Endothelial cell of umbilical vein (primary cell): Measurements from ENCODE around the gene TRIM24. TPM values are rescaled to one million over a fixed set of nuclear protein-coding genes. Genes with fewer than 3 reads are reported as not detected.

ENCODE experiments used
- BruUV-seq: library from RNA; stranded (reverse); fragments of 400-500 nt; replicated peaks from 2 replicates; lab custom pipeline; 2021; lab: Mats Ljungman, UMichigan
- CTCF ChIA-PET: fragments of 300-600, 350-600 bp; sonication (Branson Sonifier 250); formaldehyde crosslinking; loops from one replicate; lab custom pipeline; 2021; ENCODE audit warnings: antibody characterized with exemption, inconsistent platforms; lab: Charles Lee
- POLR2A ChIA-PET: fragments of 300-600, 350-600 bp; sonication (Branson Sonifier 250); formaldehyde crosslinking; loops from one replicate; lab custom pipeline; 2021; ENCODE audit warnings: antibody characterized with exemption, inconsistent platforms; lab: Charles Lee
- DNase-seq: peaks from one replicate; pipeline ENCODE4 v3.0.0-alpha.2; 2011; ENCODE audit warnings: low read depth, low spot score
- FAIRE-seq: peaks from 2 replicates; lab custom pipeline; 2011; peaks lifted over from hg19 to GRCh38; lab: Jason Lieb, UNC
- H2AFZ ChIP-seq: 2 replicates; pipeline ENCODE4 v1.6.0; 2012; ENCODE audit warnings: low read depth, low read length, control low read depth, inconsistent platforms
- H3K27ac ChIP-seq: 2 replicates; pipeline ENCODE4 v1.5.1; 2011; ENCODE audit warnings: low read depth, mild to moderate bottlenecking, control low read depth, low read length, moderate library complexity; ENCODE audit not compliant: insufficient read depth
- H3K27me3 ChIP-seq, 2 experiments: 2 replicates each; pipeline versions ENCODE4 v1.6.0 to v1.6.1; 2011; ENCODE audit warnings: low read length in 2 of 2, mixed read lengths in 1 of 2; ENCODE audit not compliant: control insufficient read depth in 2 of 2, insufficient read depth in 2 of 2
- H3K36me3 ChIP-seq, 2 experiments: 2 replicates in 1 of 2; 3 replicates in 1 of 2; pipeline ENCODE4 v1.5.1; 2011; ENCODE audit warnings: low read length in 2 of 2, mild to moderate bottlenecking in 1 of 2, moderate library complexity in 1 of 2; ENCODE audit not compliant: control insufficient read depth in 2 of 2, insufficient read depth in 2 of 2; ENCODE audit errors: extremely low read depth in 1 of 2
- H3K4me1 ChIP-seq: 3 replicates; pipeline ENCODE4 v1.5.1; 2011; ENCODE audit warnings: mild to moderate bottlenecking, low read length; ENCODE audit not compliant: control insufficient read depth, insufficient read depth; ENCODE audit errors: extremely low read depth
- H3K4me2 ChIP-seq: 2 replicates; pipeline ENCODE4 v1.6.1; 2011; ENCODE audit warnings: low read length, control low read depth, mixed read lengths; ENCODE audit not compliant: insufficient read depth
- H3K4me3 ChIP-seq, 3 experiments: fragments of 200-600 bp in 1 of 3; sonication (generic), shearing (Covaris generic) in 1 of 3; replicated peaks in 1 of 3; 2 replicates each; pipeline ENCODE4 v1.5.1; 2011 to 2016; ENCODE audit warnings: control low read depth in 3 of 3, low read length in 3 of 3, mild to moderate bottlenecking in 2 of 3, inconsistent platforms in 1 of 3, low read depth in 1 of 3, moderate library complexity in 1 of 3; ENCODE audit not compliant: insufficient read depth in 1 of 3
- H3K79me2 ChIP-seq: 2 replicates; pipeline ENCODE4 v1.6.0; 2012; ENCODE audit warnings: low read length, inconsistent platforms; ENCODE audit not compliant: control insufficient read depth, insufficient read depth
- H3K9ac ChIP-seq: replicated peaks from 2 replicates; pipeline ENCODE3; 2011; ENCODE audit warnings: low read length, control low read depth; ENCODE audit not compliant: insufficient read depth; ENCODE audit errors: extremely low read depth
- H3K9me1 ChIP-seq: replicated peaks from 3 replicates; pipeline ENCODE4 v1.6.0; 2011; ENCODE audit warnings: mild to moderate bottlenecking, low read length; ENCODE audit not compliant: control insufficient read depth, insufficient read depth; ENCODE audit errors: extremely low read depth
- H3K9me3 ChIP-seq: replicated peaks from 2 replicates; pipeline ENCODE4 v1.5.1; 2012; ENCODE audit warnings: low read length, inconsistent platforms; ENCODE audit not compliant: control insufficient read depth, insufficient read depth
- H4K20me1 ChIP-seq: replicated peaks from 2 replicates; pipeline ENCODE3; 2011; ENCODE audit warnings: mild to moderate bottlenecking, low read length; ENCODE audit not compliant: control insufficient read depth, insufficient read depth; ENCODE audit errors: extremely low read depth
- CTCF ChIP-seq, 2 donors: IDR thresholded peaks; 1 replicate in 1 of 2; 2 replicates in 1 of 2; pipeline ENCODE4 v1.5.1; 2011; ENCODE audit warnings: low read length in 2 of 2, mild to moderate bottlenecking in 2 of 2, moderate library complexity in 2 of 2, control low read depth in 1 of 2, inconsistent platforms in 1 of 2, low read depth in 1 of 2; ENCODE audit not compliant: insufficient read depth in 1 of 2; ENCODE audit errors: extremely low read depth in 1 of 2
- EZH2 ChIP-seq: IDR thresholded peaks from 2 replicates; pipeline ENCODE4 v1.6.1; 2012; ENCODE audit warnings: borderline replicate concordance, low read depth, mild to moderate bottlenecking, moderate library complexity, low read length, inconsistent platforms; ENCODE audit not compliant: severe bottlenecking
- FOS ChIP-seq: IDR thresholded peaks from 2 replicates; pipeline ENCODE4 v1.6.1; 2011; ENCODE audit warnings: mild to moderate bottlenecking, low read length, moderate library complexity, borderline replicate concordance; ENCODE audit not compliant: insufficient read depth
- GATA2 ChIP-seq: IDR thresholded peaks from 2 replicates; pipeline ENCODE4 v1.7.0; 2011; ENCODE audit warnings: low read depth, mild to moderate bottlenecking, moderate library complexity, mixed read lengths, low read length; ENCODE audit not compliant: insufficient read length, insufficient read depth
- JUN ChIP-seq: IDR thresholded peaks from 2 replicates; pipeline ENCODE4 v1.6.1; 2011; ENCODE audit warnings: borderline replicate concordance, low read depth; ENCODE audit not compliant: insufficient read length, insufficient read depth
- MAX ChIP-seq: IDR thresholded peaks from 2 replicates; pipeline ENCODE4 v1.6.1; 2011; ENCODE audit not compliant: insufficient read depth, insufficient read length
- MYC ChIP-seq: IDR thresholded peaks from one replicate; pipeline ENCODE4 v1.6.1; 2011; ENCODE audit warnings: mild to moderate bottlenecking, low read depth, low read length
- POLR2A ChIP-seq: IDR thresholded peaks from 2 replicates; pipeline ENCODE4 v1.6.1; 2012; ENCODE audit warnings: low read depth, mild to moderate bottlenecking, control low read depth, low read length
- POLR2AphosphoS5 ChIP-seq: IDR thresholded peaks from 2 replicates; pipeline ENCODE4 v1.6.1; 2012; ENCODE audit warnings: low read depth, mild to moderate bottlenecking, control low read depth, low read length, moderate library complexity; ENCODE audit not compliant: insufficient read depth
- dilution Hi-C: fragments of 300-500 bp; cut with MboI; formaldehyde crosslinking; loops from one replicate; pipeline ENCODE4 v1.15.0; 2019; ENCODE audit warnings: low sequenced_read_pairs; ENCODE audit not compliant: extremely low pct_ligation_motif_present
- intact Hi-C: fragments of 100-400 bp; cut with micrococcal nuclease; formaldehyde crosslinking; loops from one replicate; pipeline ENCODE4 v1.10.0; 2022
- polyA plus RNA-seq, 4 experiments: library from polyadenylated mRNA; depleted of rRNA in 3 of 4; stranded (reverse) in 3 of 4; unstranded in 1 of 4; fragments of >200 nt; gene quantifications; 2 replicates each; pipeline versions ENCODE4 v1.2.1 to v1.2.3, GENCODE V29; 2011 to 2012; ENCODE audit warnings: missing spikeins in 1 of 4
- total RNA-seq: library from RNA; stranded (reverse); gene quantifications from 2 replicates; pipeline ENCODE4 v1.2.3, GENCODE V29; 2021

The TRIM24 gene
- total and polyA plus RNA-seq, 2 donors (not counting 3 experiments of a cell fraction or from before 2014, with no cell fraction given) = 9.1 to 26.1 TPM

- no peaks in the 10 kb centered on the region for H3K4me1 ChIP-seq
- peaks cover 3% of the 10 kb centered on the region for H3K9me1 ChIP-seq
- no peaks in the 10 kb centered on the region for H3K9me3 ChIP-seq
- H3K4me3 ChIP-seq = no peak overlapping the region
- dilution Hi-C loops (no loop called here), intact Hi-C loops (no loop called here)
- H3K9ac ChIP-seq = no peak overlapping the region
- H3K27ac ChIP-seq = no peak overlapping the region
- H2AFZ ChIP-seq = no peak overlapping the region
- peaks cover 27% of the 10 kb centered on the region for H3K79me2 ChIP-seq
- no peak for TF ChIP-seq EZH2
- no peak for TF ChIP-seq MAX
- no peak for TF ChIP-seq CTCF (IDR thresholded peaks at IDR 0.05; ENCODE audit: extremely low read depth in 1 of 2, insufficient read depth in 1 of 2, low read depth in 1 of 2, low read length in 2 of 2)
- no peak for TF ChIP-seq POLR2AphosphoS5
- no peak for TF ChIP-seq POLR2A
- TF ChIP-seq GATA2 = no peak
- TF ChIP-seq MYC = no peak
- TF ChIP-seq FOS = no peak
- TF ChIP-seq JUN = no peak
- H4K20me1 ChIP-seq = peaks cover 5% of the 10 kb centered on the region
- ChIA-PET POLR2A (no interaction called here), CTCF (no interaction called here)
- BruUV-seq = no TSS peak
- H3K27me3 ChIP-seq = no peaks in the 10 kb centered on the region
- DNase-seq (no peak), FAIRE-seq (no peak)
- no peak overlapping the region for H3K4me2 ChIP-seq
- no peaks in the 10 kb centered on the region for H3K36me3 ChIP-seq
Observed at GRCh38 chr7:138506764-138507163, 46.7 kb downstream of the TRIM24 start.
